AG04449 (cell line): ENCODE data around the gene GOLGA5.

Source experiments
- CTCF ChIA-PET: fragments of 350-600 bp; formaldehyde crosslinking; extraction: SDS; loops from one replicate; lab custom pipeline; 2021; ENCODE audit warnings: antibody characterized with exemption; lab: Yijun Ruan, JAX
- POLR2A ChIA-PET: fragments of 400-600, 350-600 bp; formaldehyde crosslinking; extraction: SDS; loops from one replicate; lab custom pipeline; 2020; ENCODE audit warnings: antibody characterized with exemption, inconsistent platforms; lab: Yijun Ruan, JAX
- DNase-seq: peaks from one replicate; pipeline ENCODE4 v3.0.0-alpha.2; 2010; ENCODE audit warnings: low read depth, low spot score
- H3K4me3 ChIP-seq: 2 replicates; pipeline ENCODE4 v1.5.1; 2011; ENCODE audit warnings: low read depth, mild to moderate bottlenecking, control low read depth, low read length
- TF ChIP-seq, protein P1 (sequence below): IDR thresholded peaks from one replicate; pipeline ENCODE4 v1.5.1; 2011; ENCODE audit warnings: mild to moderate bottlenecking, moderate library complexity, low read length, control low read depth, inconsistent platforms; ENCODE audit not compliant: insufficient read depth; ENCODE audit errors: missing control alignments

GOLGA5 gene

DNA sequence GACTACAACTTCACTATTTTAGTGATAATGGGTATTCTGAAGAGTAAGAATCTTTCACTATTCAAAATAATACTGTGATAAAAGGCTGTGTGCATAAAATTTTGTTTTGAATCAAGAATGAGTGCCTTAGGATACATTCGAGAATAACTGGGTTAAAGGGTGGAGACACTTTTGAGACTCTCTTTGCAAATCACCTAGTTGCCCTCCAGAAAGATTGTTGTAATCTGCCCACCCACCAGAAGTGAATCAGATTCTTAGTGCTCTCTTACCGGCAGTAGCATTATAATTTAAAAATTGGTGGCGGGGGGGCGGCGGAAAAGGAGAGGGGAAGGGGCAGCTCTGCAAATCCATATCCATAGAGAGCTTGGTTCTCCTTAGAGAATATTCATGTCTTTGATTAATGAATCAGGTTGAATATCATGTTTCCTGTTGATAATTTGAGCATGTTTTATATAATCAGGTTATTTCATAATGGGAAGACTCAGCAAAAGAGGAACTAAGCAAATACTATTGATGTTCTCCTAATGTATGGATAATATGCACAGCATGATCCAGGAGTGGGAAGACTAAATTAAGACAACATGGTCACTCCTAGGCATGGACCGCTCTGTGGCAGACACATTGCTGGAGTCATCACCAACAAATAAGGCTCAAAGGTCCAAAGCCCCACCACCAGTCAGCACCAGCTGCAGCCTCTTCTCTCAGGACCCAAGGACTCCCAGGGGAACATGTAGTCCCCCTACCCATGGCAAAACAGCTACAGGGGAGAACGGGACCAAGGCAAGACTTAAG is 66.1 kb downstream of the GOLGA5 start:
- no peak for DNase-seq
- H3K4me3 ChIP-seq: no peak overlapping the region
- ChIA-PET POLR2A (no interaction called here), CTCF (interaction anchor here (1.7 kb wide), 1 partner anchor 20 kb away, joined by 4 read pairs; no protein-coding TSS in a partner anchor)
- TF ChIP-seq, protein P1, sequence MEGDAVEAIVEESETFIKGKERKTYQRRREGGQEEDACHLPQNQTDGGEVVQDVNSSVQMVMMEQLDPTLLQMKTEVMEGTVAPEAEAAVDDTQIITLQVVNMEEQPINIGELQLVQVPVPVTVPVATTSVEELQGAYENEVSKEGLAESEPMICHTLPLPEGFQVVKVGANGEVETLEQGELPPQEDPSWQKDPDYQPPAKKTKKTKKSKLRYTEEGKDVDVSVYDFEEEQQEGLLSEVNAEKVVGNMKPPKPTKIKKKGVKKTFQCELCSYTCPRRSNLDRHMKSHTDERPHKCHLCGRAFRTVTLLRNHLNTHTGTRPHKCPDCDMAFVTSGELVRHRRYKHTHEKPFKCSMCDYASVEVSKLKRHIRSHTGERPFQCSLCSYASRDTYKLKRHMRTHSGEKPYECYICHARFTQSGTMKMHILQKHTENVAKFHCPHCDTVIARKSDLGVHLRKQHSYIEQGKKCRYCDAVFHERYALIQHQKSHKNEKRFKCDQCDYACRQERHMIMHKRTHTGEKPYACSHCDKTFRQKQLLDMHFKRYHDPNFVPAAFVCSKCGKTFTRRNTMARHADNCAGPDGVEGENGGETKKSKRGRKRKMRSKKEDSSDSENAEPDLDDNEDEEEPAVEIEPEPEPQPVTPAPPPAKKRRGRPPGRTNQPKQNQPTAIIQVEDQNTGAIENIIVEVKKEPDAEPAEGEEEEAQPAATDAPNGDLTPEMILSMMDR: no peak

- ChIA-PET CTCF (interaction anchor here (1.7 kb wide), 1 partner anchor 18 kb away, joined by 4 read pairs; no protein-coding TSS in a partner anchor), POLR2A (no interaction called here)
- DNase-seq: no peak
- no peak overlapping the region for H3K4me3 ChIP-seq
- TF ChIP-seq, protein P1: no peak
Observed at GRCh38 chr14:92861856-92862745, 68.0 kb downstream of the GOLGA5 start.

DNA sequence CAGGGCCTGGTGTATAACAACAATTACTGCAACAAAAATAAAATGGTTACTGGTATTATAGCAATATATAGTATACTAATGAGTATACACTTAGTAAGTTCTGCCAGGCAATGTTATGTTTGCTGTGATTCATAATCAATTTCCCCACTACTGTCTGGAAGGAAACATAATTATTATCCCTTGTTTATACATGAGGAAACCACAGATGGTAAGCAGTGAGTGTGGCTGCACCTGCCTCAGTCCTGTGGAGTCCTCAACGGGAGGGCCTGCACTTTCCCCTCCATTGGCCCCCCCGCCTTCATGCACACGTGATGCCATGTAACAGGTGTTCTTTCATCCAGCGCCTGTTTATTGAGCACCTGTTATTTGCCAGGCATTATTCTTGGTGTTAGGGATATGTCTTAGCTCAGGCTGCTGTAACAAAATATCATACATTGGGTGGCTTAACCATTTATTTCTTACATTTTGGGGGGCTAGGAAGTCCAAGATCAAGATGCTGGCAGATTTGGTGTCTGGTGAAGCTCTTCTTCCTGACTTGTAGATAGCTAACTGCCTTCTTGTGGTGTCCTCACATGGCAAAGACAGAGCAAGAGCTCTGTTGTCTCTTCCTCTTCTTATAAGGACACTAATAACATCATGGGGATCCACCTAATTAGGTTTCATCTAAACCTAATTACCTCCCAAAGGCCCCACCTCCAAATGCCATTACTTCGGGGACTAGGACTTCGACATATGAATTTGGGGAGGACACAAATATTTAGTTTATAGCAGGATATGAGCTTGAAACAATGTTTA is 69.4 kb downstream of the GOLGA5 start:
- ChIA-PET POLR2A (no interaction called here), CTCF (no interaction called here)
- TF ChIP-seq, protein P1: no peak
- no peak overlapping the region for H3K4me3 ChIP-seq
- no peak for DNase-seq

GRCh38 chr14:92865674-92866073 is 71.6 kb downstream of the GOLGA5 start:
- TF ChIP-seq, protein P1: no peak
- no peak for DNase-seq
- H3K4me3 ChIP-seq: no peak overlapping the region
- CTCF ChIA-PET: interaction anchor here (1.3 kb wide), 1 partner anchor 13 kb away, joined by 3 read pairs; no protein-coding TSS in a partner anchor
- POLR2A ChIA-PET: no interaction called here

GRCh38 chr14:92866181-92866752 is 72.2 kb downstream of the GOLGA5 start:
- CTCF ChIA-PET: interaction anchor here (1.3 kb wide), 1 partner anchor 12 kb away, joined by 3 read pairs; no protein-coding TSS in a partner anchor
- POLR2A ChIA-PET: no interaction called here

More at GRCh38 chr14:92866181-92866752, 72.2 kb downstream of the GOLGA5 start:
- no peak overlapping the region for H3K4me3 ChIP-seq
- TF ChIP-seq, protein P1: no peak
- DNase-seq: no peak
